Endometrial microvascular endothelial cells (primary cell): ENCODE data around the gene RIIAD1. TPM values are rescaled to one million over a fixed set of nuclear protein-coding genes. Genes with fewer than 3 reads are reported as not detected.
"Not testable (repeated sequence)": the region's sequence is repeated elsewhere in the genome, so short reads cannot be mapped to it uniquely, and the experiment has no call there.

Experiments used
- in situ Hi-C: cut with HindIII; loops from 2 replicates; pipeline ENCODE4 v1.10.0; 2017; ENCODE audit warnings: low sequenced_read_pairs, low pct_unique_long_range_greater_than_20kb; ENCODE audit errors: inconsistent ontology term
- total RNA-seq: library from RNA; depleted of rRNA; stranded (reverse); fragments of >200 nt; gene quantifications from one replicate; pipeline ENCODE4 v1.2.3, GENCODE V29; 2015; ENCODE audit errors: inconsistent ontology term

RIIAD1 gene
- total RNA-seq, 1 donor from 2014 or later: not detected

GRCh38 chr1:151728151-151729054 lies 7.1 kb downstream of the RIIAD1 start:
- in situ Hi-C loops: no loop called here

GRCh38 chr1:151729157-151729965 lies 8.0 kb downstream of the RIIAD1 start:
- in situ Hi-C loops: no loop called here

GRCh38 chr1:151729966-151730291 lies 8.6 kb downstream of the RIIAD1 start:
- in situ Hi-C loops: no loop called here

GRCh38 chr1:151733126-151733525 lies 11.8 kb downstream of the RIIAD1 start:
- in situ Hi-C loops: no loop called here

- in situ Hi-C loops: not testable (repeated sequence)
These were observed 12.7 kb downstream of the RIIAD1 start for GRCh38 chr1:151733995-151734394.

- in situ Hi-C loops: no loop called here
These were observed 15.7 kb downstream of the RIIAD1 start for GRCh38 chr1:151737026-151737425.

- in situ Hi-C loops: no loop called here
These were observed 16.2 kb downstream of the RIIAD1 start for GRCh38 chr1:151737479-151737878.

GRCh38 chr1:151739590-151740355 lies 18.5 kb downstream of the RIIAD1 start:
- in situ Hi-C loops: no loop called here

- in situ Hi-C loops: no loop called here
These were observed 20.2 kb downstream of the RIIAD1 start for GRCh38 chr1:151741516-151741915.

GRCh38 chr1:151756291-151756690 lies 35.0 kb downstream of the RIIAD1 start:
- in situ Hi-C loops: no loop called here

- in situ Hi-C loops: no loop called here
These were observed 37.9 kb downstream of the RIIAD1 start for GRCh38 chr1:151759241-151759640.

- in situ Hi-C loops: no loop called here
These were observed 39.5 kb downstream of the RIIAD1 start for GRCh38 chr1:151760597-151761385.

GRCh38 chr1:151762941-151763921 lies 41.9 kb downstream of the RIIAD1 start, which contains the start of gene MRPL9:
MRPL9 (minus strand) TSS chr1:151763496; CDS start chr1:151763479, 17 bp downstream.
- in situ Hi-C loops: no loop called here

- in situ Hi-C loops: no loop called here
These were observed 42.7 kb downstream of the RIIAD1 start for GRCh38 chr1:151763990-151764389.

GRCh38 chr1:151768351-151769066 lies 47.2 kb downstream of the RIIAD1 start:
- in situ Hi-C loops: not testable (repeated sequence)

GRCh38 chr1:151769270-151769669 lies 47.9 kb downstream of the RIIAD1 start:
- in situ Hi-C loops: not testable (repeated sequence)

GRCh38 chr1:151773702-151774101 lies 52.4 kb downstream of the RIIAD1 start:
- in situ Hi-C loops: no loop called here
